Body of pancreas (tissue), 4 donors: ENCODE data around the gene PLVAP.

Experiments used
- POLR2A ChIP-seq, 3 donors: fragments of 450-650 bp; IDR thresholded peaks; one replicate each; pipeline ENCODE4 v1.6.1; 2016; ENCODE audit warnings: antibody characterized with exemption in 3 of 3, mild to moderate bottlenecking in 2 of 3
- TF ChIP-seq, protein P1 (sequence below), 7 experiments: fragments of 450-650 bp in 4 of 7; fragments of 200-600 bp in 3 of 7; sonication (generic) in 3 of 7; IDR thresholded peaks; one replicate each; pipeline ENCODE4 v1.5.1; 2016 to 2019; ENCODE audit warnings: antibody characterized with exemption in 7 of 7

DNA sequence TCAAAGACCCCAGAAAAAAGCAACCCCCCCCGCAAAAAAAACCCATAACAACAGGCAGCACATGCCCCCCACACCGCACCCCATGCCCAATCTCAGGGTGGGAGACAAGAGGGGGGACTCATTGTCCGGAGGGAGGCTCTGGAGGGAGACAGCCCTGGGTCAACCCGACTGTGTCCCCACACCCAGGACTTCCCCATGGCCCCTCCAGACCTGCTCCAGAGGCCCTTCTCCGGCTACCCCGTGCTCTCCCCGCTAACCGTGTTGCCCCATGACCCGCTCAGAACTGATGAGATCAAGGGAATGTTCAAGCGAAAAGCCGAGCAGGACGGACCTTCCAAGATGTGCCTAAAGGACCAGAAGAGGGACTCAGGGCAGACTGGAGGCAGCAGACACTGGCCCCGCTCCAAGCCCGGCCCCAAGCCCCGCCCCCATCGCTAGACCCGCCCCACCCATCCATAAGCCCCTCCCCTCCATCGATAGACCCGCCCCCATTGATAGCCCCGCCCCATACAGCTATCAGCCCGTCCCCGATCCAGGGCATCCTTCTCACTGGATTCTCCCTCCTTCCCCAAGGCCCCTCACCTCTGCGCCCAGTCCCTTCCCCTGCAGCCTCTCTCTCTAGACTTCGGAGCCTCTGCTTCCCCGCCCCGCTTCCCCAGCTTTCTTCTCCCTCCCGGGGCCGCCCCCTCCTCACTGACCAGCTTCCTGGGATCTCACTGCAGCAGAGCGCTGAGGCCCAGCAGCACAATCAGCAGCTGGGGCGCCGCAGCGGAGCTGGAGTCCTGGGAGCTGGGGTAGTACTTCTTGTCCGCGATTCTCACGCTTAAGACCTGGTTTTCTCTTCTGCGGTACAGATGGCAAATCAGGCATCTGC lies 26.1 kb upstream of the PLVAP start:
- TF ChIP-seq, protein P1, sequence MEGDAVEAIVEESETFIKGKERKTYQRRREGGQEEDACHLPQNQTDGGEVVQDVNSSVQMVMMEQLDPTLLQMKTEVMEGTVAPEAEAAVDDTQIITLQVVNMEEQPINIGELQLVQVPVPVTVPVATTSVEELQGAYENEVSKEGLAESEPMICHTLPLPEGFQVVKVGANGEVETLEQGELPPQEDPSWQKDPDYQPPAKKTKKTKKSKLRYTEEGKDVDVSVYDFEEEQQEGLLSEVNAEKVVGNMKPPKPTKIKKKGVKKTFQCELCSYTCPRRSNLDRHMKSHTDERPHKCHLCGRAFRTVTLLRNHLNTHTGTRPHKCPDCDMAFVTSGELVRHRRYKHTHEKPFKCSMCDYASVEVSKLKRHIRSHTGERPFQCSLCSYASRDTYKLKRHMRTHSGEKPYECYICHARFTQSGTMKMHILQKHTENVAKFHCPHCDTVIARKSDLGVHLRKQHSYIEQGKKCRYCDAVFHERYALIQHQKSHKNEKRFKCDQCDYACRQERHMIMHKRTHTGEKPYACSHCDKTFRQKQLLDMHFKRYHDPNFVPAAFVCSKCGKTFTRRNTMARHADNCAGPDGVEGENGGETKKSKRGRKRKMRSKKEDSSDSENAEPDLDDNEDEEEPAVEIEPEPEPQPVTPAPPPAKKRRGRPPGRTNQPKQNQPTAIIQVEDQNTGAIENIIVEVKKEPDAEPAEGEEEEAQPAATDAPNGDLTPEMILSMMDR (IDR thresholded peaks at IDR 0.05): no peak
- no peak for TF ChIP-seq POLR2A (IDR thresholded peaks at IDR 0.05)
